Measurements from ENCODE around the gene KRTAP5-4. TPM values are rescaled to one million over a fixed set of nuclear protein-coding genes. Genes with fewer than 3 reads are reported as not detected.

KRTAP5-4 gene
- total RNA-seq, 5 donors from 2014 or later (not counting 1 experiment from before 2014, with no cell fraction given) = not detected

DNA sequence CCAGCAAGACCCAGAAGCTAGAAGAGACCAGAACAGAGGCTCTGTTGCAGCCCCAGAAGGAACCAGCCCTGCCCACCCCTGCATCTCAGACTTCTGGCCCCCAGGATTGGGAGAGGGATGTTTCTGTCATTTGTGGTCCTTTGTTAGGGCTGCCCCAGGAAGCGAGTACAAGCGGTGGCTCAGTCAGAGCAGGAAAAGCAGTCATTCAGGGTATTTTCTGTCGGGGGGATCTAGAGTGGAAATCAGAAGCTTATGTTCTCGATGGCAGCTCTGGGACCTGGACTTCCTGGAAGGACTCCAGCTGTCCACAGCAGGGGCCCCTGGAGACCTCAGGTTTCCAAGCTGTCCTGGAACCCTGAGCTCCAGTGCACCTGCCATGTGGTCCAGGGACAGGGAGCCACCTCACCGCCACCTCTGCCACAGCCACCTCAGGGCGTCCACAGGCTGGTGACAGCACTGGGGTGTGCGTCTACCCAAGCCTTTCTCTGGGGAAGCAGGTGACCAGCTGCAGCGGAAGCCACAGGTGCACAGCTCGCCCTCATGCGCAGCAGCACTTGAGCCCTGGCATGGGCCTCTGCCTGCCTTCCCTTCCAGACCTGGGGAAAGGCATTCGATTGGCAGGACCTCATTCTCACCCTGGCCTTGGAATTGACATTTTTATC is 10.2 kb upstream of the KRTAP5-4 start:
- POLR2A ChIA-PET = no interaction called here
- H3K4me3 Mint-ChIP-seq = peak overlapping the region in 1 of 3 donors; percentile 31
- ATAC-seq (replicated peaks in 1 of 4) = no peak

DNA sequence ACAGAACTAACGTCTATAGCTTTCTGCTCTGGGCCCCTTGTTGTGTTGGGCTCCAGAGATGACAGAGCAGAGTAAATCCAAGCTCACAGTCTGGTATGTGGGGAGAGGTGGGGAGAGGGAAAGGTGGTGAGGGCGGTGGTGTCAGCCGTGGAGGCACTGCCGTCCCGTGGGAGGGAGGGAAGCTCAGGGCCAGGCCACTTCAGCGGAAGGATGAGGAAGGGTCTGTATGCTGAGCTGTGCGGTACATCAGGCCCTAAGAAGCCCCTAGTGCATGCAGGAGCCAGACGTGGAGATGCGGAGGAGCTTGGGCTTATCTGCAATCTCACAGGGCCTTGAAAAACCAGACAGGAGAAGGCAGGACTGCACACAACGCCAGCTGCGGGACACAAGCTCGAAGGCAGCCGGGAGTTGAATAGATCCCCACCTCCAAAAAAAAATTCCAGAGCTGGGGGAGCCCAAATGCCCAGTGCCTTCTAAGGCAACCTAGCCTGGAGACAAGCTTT is 9.2 kb upstream of the KRTAP5-4 start:
- H3K4me3 ChIP-seq (ENCODE audit: control insufficient read depth in 1 of 2, extremely low read depth in 1 of 2, low read length in 1 of 2) = no peak overlapping the region
- Mint-ChIP-seq H3K27ac (no peak overlapping the region), H3K4me1 (peaks cover 7 to 15% (median 10%) of the 10 kb centered on the region in 3 donors), H3K27me3 (peaks cover 15 to 54% of the 10 kb centered on the region in 2 donors), H3K36me3 (no peaks in the 10 kb centered on the region), H3K9me3 (no peaks in the 10 kb centered on the region), H3K4me3 (no peak overlapping the region)
- no peak for DNase-seq
- no peak overlapping the region for H3K27ac ChIP-seq (ENCODE audit: low read length)
- no peak for ATAC-seq (replicated peaks in 1 of 4)
- no peaks in the 10 kb centered on the region for H3K9me3 ChIP-seq
- H3K27me3 ChIP-seq (replicated peaks in 1 of 2; ENCODE audit: control insufficient read depth in 2 of 2, extremely low read depth in 1 of 2, insufficient read depth in 2 of 2, low read length in 1 of 2) = peaks cover 0 to 55% of the 10 kb centered on the region in 2 experiments
- ChIA-PET POLR2A (interaction anchor here in 1 of 2 donors (0.6 kb wide), 1 partner anchor 15 kb away, joined by 8 read pairs; no protein-coding TSS in a partner anchor), CTCF (interaction anchor here in 1 of 2 donors (0.7 kb wide), 1 partner anchor 8 kb away, joined by 3 read pairs; no protein-coding TSS in a partner anchor)
- H3K4me1 ChIP-seq (ENCODE audit: control insufficient read depth in 1 of 2, extremely low read depth in 1 of 2, insufficient read depth in 2 of 2, low read length in 2 of 2) = peaks cover 0 to 15% of the 10 kb centered on the region in 2 experiments
- WGBS (ENCODE audit: insufficient coverage) = 82% methylated on average over 11 of the region's 13 CpGs
- no peaks in the 10 kb centered on the region for H3K36me3 ChIP-seq (ENCODE audit: control insufficient read depth in 2 of 2, extremely low read depth in 1 of 2, insufficient read depth in 1 of 2, low read length in 1 of 2)

More for the DNA sequence above, 10.2 kb upstream of the KRTAP5-4 start:
- DNase-seq = no peak
- 46% methylated on average over 10 of the region's 11 CpGs for WGBS (ENCODE audit: insufficient coverage)
- no peaks in the 10 kb centered on the region for H3K9me3 ChIP-seq
- CTCF ChIA-PET = interaction anchor here in 1 of 2 donors (0.6 kb wide), 1 partner anchor 13 kb away, joined by 3 read pairs; no protein-coding TSS in a partner anchor
- no peak overlapping the region for H3K27ac ChIP-seq (ENCODE audit: low read length)
- H3K27me3 Mint-ChIP-seq = peaks cover 15 to 57% of the 10 kb centered on the region in 2 donors
- peaks cover 7 to 15% (median 10%) of the 10 kb centered on the region in 3 donors for H3K4me1 Mint-ChIP-seq
- no peaks in the 10 kb centered on the region for H3K36me3 ChIP-seq (ENCODE audit: control insufficient read depth in 2 of 2, extremely low read depth in 1 of 2, insufficient read depth in 1 of 2, low read length in 1 of 2)
- H3K4me1 ChIP-seq (ENCODE audit: control insufficient read depth in 1 of 2, extremely low read depth in 1 of 2, insufficient read depth in 2 of 2, low read length in 2 of 2) = peaks cover 0 to 15% of the 10 kb centered on the region in 2 experiments
- no peak overlapping the region for H3K27ac Mint-ChIP-seq
- H3K4me3 ChIP-seq (ENCODE audit: control insufficient read depth in 1 of 2, extremely low read depth in 1 of 2, low read length in 1 of 2) = no peak overlapping the region
- peaks cover 0 to 54% of the 10 kb centered on the region in 2 experiments for H3K27me3 ChIP-seq (replicated peaks in 1 of 2; ENCODE audit: control insufficient read depth in 2 of 2, extremely low read depth in 1 of 2, insufficient read depth in 2 of 2, low read length in 1 of 2)
- no peaks in the 10 kb centered on the region for H3K36me3 Mint-ChIP-seq
- H3K9me3 Mint-ChIP-seq = no peaks in the 10 kb centered on the region

DNA sequence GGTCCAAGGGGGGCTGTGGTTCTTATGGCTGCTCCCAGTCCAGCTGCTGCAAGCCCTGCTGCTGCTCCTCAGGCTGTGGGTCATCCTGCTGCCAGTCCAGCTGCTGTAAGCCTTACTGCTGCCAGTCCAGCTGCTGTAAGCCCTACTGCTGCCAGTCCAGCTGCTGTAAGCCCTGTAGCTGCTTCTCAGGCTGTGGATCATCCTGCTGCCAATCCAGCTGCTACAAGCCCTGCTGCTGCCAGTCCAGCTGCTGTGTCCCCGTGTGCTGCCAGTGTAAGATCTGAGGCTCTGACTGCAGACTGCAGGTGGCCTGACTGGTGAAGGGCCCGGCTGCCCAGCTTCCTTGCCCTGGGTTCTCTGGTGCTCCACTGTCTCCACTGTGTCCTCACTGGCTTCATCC is 8.3 kb upstream of the KRTAP5-4 start:
- POLR2A ChIA-PET = no interaction called here
- no peaks in the 10 kb centered on the region for H3K36me3 ChIP-seq (ENCODE audit: control insufficient read depth in 2 of 2, extremely low read depth in 1 of 2, insufficient read depth in 1 of 2, low read length in 1 of 2)

DNA sequence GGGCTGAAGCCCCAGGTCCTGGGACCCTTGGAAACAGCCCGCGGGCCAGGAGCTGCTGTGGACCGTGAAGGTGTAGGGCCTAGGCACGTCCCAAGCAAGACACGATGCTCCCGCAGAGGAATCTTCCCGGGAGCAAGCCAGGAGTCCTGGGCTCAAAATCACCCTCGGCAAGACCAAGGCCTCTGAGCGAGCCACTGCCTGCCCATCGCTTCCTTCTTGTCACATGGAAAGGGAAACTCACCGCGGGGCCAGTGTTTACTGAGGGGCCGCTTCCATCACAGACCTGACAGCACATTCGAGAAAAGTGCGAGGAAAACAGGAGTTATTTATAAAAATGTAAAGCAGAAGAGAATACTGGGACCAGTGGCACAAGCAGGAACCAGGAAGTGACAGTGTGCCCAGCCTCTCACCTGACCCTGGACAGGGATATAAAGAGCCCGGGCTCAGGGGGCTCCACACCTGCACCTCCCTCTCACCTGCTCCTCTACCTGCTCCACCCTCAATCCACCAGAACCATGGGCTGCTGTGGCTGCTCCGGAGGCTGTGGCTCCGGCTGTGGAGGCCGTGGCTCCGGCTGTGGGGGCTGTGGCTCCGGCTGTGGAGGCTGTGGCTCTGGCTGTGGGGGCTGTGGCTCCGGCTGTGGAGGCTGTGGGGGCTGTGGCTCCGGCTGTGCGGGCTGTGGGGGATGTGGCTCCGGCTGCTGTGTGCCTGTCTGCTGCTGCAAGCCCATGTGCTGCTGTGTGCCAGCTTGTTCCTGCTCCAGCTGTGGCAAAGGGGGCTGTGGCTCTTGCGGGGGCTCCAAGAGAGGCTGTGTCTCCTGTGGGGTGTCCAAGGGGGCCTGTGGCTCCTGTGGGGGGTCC is 7.6 kb upstream of the KRTAP5-4 start, which contains the start of gene KRTAP5-5:
Gene KRTAP5-5, plus strand, starts transcription at position 450 of the 860 bp plus-strand sequence. Its CDS starts 66 bp downstream, at position 516.
- H3K9me3 Mint-ChIP-seq = no peaks in the 10 kb centered on the region
- ChIA-PET POLR2A (no interaction called here), CTCF (interaction anchor here in 1 of 2 donors (0.6 to 0.7 kb wide), 2 partner anchors 54 to 463 kb away, joined by 3 read pairs; no protein-coding TSS in a partner anchor)
- Histone ChIP-seq H3K9me3 (no peaks in the 10 kb centered on the region), H3K4me1 (ENCODE audit: control insufficient read depth in 1 of 2, extremely low read depth in 1 of 2, insufficient read depth in 2 of 2, low read length in 2 of 2) (peaks cover 0 to 15% of the 10 kb centered on the region in 2 experiments), H3K27ac (ENCODE audit: low read length) (no peak within 1 kb of the TSS), H3K4me3 (ENCODE audit: control insufficient read depth in 1 of 2, extremely low read depth in 1 of 2, low read length in 1 of 2) (no peak within 1 kb of the TSS), H3K36me3 (ENCODE audit: control insufficient read depth in 2 of 2, extremely low read depth in 1 of 2, insufficient read depth in 1 of 2, low read length in 1 of 2) (no peaks in the 10 kb centered on the region), H3K27me3 (replicated peaks in 1 of 2; ENCODE audit: control insufficient read depth in 2 of 2, extremely low read depth in 1 of 2, insufficient read depth in 2 of 2, low read length in 1 of 2) (peaks cover 2 to 55% of the 10 kb centered on the region in 2 experiments)
- 69% methylated on average over 18 of the region's 26 CpGs for WGBS (ENCODE audit: insufficient coverage)
- H3K4me1 Mint-ChIP-seq = peaks cover 7 to 10% (median 10%) of the 10 kb centered on the region in 3 donors
- no peak within 1 kb of the TSS for H3K27ac Mint-ChIP-seq
- no peaks in the 10 kb centered on the region for H3K36me3 Mint-ChIP-seq
- no peak for ATAC-seq (replicated peaks in 1 of 4)
- no peak for DNase-seq
- H3K27me3 Mint-ChIP-seq = peaks cover 11 to 41% of the 10 kb centered on the region in 2 donors
- peak within 1 kb of the TSS in 1 of 3 donors; percentile 2 for H3K4me3 Mint-ChIP-seq

More for the DNA sequence above, 8.3 kb upstream of the KRTAP5-4 start:
- Mint-ChIP-seq H3K9me3 (no peaks in the 10 kb centered on the region), H3K4me3 (no peak overlapping the region), H3K27ac (no peak overlapping the region), H3K4me1 (peaks cover 7 to 10% (median 10%) of the 10 kb centered on the region in 3 donors), H3K27me3 (peaks cover 11 to 47% of the 10 kb centered on the region in 2 donors), H3K36me3 (no peaks in the 10 kb centered on the region)
- no peaks in the 10 kb centered on the region for H3K9me3 ChIP-seq
- no peak overlapping the region for H3K27ac ChIP-seq (ENCODE audit: low read length)
- H3K4me3 ChIP-seq (ENCODE audit: control insufficient read depth in 1 of 2, extremely low read depth in 1 of 2, low read length in 1 of 2) = no peak overlapping the region
- DNase-seq (no peak), ATAC-seq (replicated peaks in 1 of 4) (no peak)
- CTCF ChIA-PET = interaction anchor here in 1 of 2 donors (0.7 kb wide), 2 partner anchors 9 to 55 kb away, joined by 3 read pairs; no protein-coding TSS in a partner anchor
- 62% methylated on average over 2 of the region's 2 CpGs for WGBS (ENCODE audit: insufficient coverage)
- peaks cover 0 to 55% of the 10 kb centered on the region in 2 experiments for H3K27me3 ChIP-seq (replicated peaks in 1 of 2; ENCODE audit: control insufficient read depth in 2 of 2, extremely low read depth in 1 of 2, insufficient read depth in 2 of 2, low read length in 1 of 2)
- peaks cover 0 to 15% of the 10 kb centered on the region in 2 experiments for H3K4me1 ChIP-seq (ENCODE audit: control insufficient read depth in 1 of 2, extremely low read depth in 1 of 2, insufficient read depth in 2 of 2, low read length in 2 of 2)

DNA sequence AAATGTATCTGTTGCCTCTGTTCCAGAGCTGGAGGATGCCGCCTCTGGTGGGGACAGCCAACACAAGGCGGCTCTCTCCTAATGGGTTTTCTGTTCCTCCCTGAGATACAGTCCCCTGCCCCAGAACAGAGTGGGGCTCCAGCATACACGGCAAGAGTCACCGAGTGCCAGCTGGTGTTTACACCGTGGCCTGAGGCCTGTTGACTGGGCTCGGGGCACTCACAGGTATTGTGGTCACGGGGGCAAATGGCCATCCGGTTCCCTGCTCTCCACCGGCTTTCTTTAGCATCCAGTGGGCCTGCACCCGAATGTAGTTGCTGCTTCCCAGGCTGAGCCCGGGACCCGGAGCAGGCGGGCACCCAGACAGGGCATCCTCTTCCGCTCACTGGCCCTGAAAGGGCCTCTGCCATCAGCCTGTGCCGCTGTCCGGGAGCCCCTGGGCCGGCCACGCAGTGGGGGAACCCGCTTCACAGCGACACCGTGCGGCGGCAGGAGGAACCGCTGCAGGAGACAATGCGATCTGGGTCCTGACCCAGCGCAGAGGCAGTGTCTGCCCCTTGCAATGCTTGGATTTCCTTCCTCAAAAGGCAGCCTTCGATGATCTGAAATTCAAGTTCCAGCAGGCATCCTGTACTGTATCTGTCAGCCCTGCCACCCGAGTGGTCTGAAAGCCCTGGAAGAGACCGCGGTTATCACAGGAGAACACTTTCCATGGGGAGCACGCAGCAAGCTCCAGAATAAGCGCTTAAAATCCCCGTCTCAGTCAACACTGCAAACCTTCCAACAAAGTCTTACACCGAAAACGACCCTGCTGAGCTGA is 6.8 kb upstream of the KRTAP5-4 start:
- Mint-ChIP-seq H3K36me3 (no peaks in the 10 kb centered on the region), H3K27ac (no peak overlapping the region), H3K4me3 (peak overlapping the region in 1 of 3 donors; percentile 2), H3K4me1 (peaks cover 7 to 10% (median 10%) of the 10 kb centered on the region in 3 donors), H3K9me3 (no peaks in the 10 kb centered on the region), H3K27me3 (peaks cover 11 to 32% of the 10 kb centered on the region in 2 donors)
- DNase-seq (peak in 32 of 35 experiments; percentile 19 to 75 (median 47)), ATAC-seq (replicated peaks in 1 of 4) (peak; percentile 78 to 90 (median 86))
- CTCF ChIA-PET = interaction anchor here in 1 of 2 donors (1.2 kb wide), 1 partner anchor 11 kb away, joined by 4 read pairs; no protein-coding TSS in a partner anchor
- Histone ChIP-seq H3K27me3 (replicated peaks in 1 of 2; ENCODE audit: control insufficient read depth in 2 of 2, extremely low read depth in 1 of 2, insufficient read depth in 2 of 2, low read length in 1 of 2) (peaks cover 2 to 49% of the 10 kb centered on the region in 2 experiments), H3K4me1 (ENCODE audit: control insufficient read depth in 1 of 2, extremely low read depth in 1 of 2, insufficient read depth in 2 of 2, low read length in 2 of 2) (peaks cover 0 to 15% of the 10 kb centered on the region in 2 experiments), H3K4me3 (ENCODE audit: control insufficient read depth in 1 of 2, extremely low read depth in 1 of 2, low read length in 1 of 2) (no peak overlapping the region), H3K9me3 (no peaks in the 10 kb centered on the region), H3K36me3 (ENCODE audit: control insufficient read depth in 2 of 2, extremely low read depth in 1 of 2, insufficient read depth in 1 of 2, low read length in 1 of 2) (no peaks in the 10 kb centered on the region), H3K27ac (ENCODE audit: low read length) (no peak overlapping the region)
- POLR2A ChIA-PET = no interaction called here
- WGBS (ENCODE audit: insufficient coverage) = 19% methylated on average over 35 of the region's 35 CpGs

Data from T-cell (primary cell).